A172 (cell line): ENCODE data around the gene PRKAR2A. TPM values are rescaled to one million over a fixed set of nuclear protein-coding genes. Genes with fewer than 3 reads are reported as not detected.

ENCODE experiments used
- total RNA-seq: library from RNA; depleted of rRNA; stranded (reverse); fragments of >200 nt; shearing (Covaris generic); gene quantifications from 2 replicates; pipeline ENCODE4 v1.2.3, GENCODE V29; 2014; rRNA removed

Gene PRKAR2A
- total RNA-seq, 1 experiment from 2014 or later = 37.3 TPM

Other genes with a start within 250 kb of the PRKAR2A start
- gene UQCRC1, start 238.2 kb downstream of the PRKAR2A start, total RNA-seq = 485 and 565 TPM in 2 replicates
- gene TMEM89, start 226.1 kb downstream of the PRKAR2A start, total RNA-seq = not detected in 2 replicates
- gene SLC26A6, start 212.4 kb downstream of the PRKAR2A start, total RNA-seq = 16.9 and 17.5 TPM in 2 replicates
- gene CELSR3, start 185.0 kb downstream of the PRKAR2A start, total RNA-seq = 4.9 and 5.8 TPM in 2 replicates
- gene NCKIPSD, start 162.0 kb downstream of the PRKAR2A start, total RNA-seq = 23.6 and 37.7 TPM in 2 replicates
- gene IP6K2, start 130.7 kb downstream of the PRKAR2A start, total RNA-seq = 64.1 and 73.4 TPM in 2 replicates
- gene SLC25A20, start 51.0 kb upstream of the PRKAR2A start, total RNA-seq = 23.9 and 45.5 TPM in 2 replicates
- 71.3 and 76.1 TPM in 2 replicates for gene ARIH2, start 71.0 kb upstream of the PRKAR2A start, total RNA-seq
- 20.7 and 21.2 TPM in 2 replicates for gene P4HTM, start 142.4 kb upstream of the PRKAR2A start, total RNA-seq
- gene WDR6, start 159.5 kb upstream of the PRKAR2A start, total RNA-seq = 63.7 and 76.1 TPM in 2 replicates
- gene DALRD3, start 170.7 kb upstream of the PRKAR2A start, total RNA-seq = 36.1 and 50.0 TPM in 2 replicates
- gene NDUFAF3, start 174.2 kb upstream of the PRKAR2A start, total RNA-seq = 96.8 and 112 TPM in 2 replicates
- gene IMPDH2, start 181.5 kb upstream of the PRKAR2A start, total RNA-seq = 218 and 219 TPM in 2 replicates
- gene QRICH1, start 246.2 kb upstream of the PRKAR2A start, total RNA-seq = 79.1 and 82.7 TPM in 2 replicates